MM.1S (cell line): ENCODE measurements around the gene GNG5.
"Not testable (repeated sequence)": the region's sequence is repeated elsewhere in the genome, so short reads cannot be mapped to it uniquely, and the experiment has no call there.

ENCODE experiments used
- DNase-seq: peaks from one replicate; pipeline ENCODE4 v3.0.0-alpha.2; 2015
- H2AFZ ChIP-seq: fragments of 300-600 bp; sonication (generic); 2 replicates; pipeline ENCODE4 v1.6.0; 2016; ENCODE audit warnings: antibody characterized with exemption, low read length
- H3F3A ChIP-seq: fragments of 300-600 bp; sonication (generic); 2 replicates; pipeline ENCODE4 v1.6.1; 2016; ENCODE audit warnings: mild to moderate bottlenecking, antibody characterized with exemption, low read length, moderate library complexity, mixed read lengths; ENCODE audit not compliant: insufficient read depth
- H3K27ac ChIP-seq: fragments of 300-600 bp; sonication (generic); 2 replicates; pipeline ENCODE4 v1.5.1; 2016; ENCODE audit warnings: mild to moderate bottlenecking, low read length
- H3K27me3 ChIP-seq: fragments of 300-600 bp; sonication (generic); replicated peaks from 2 replicates; pipeline ENCODE4 v1.6.0; 2016; ENCODE audit warnings: low read length; ENCODE audit not compliant: insufficient read depth
- H3K36me3 ChIP-seq: fragments of 300-600 bp; sonication (generic); replicated peaks from 2 replicates; pipeline ENCODE4 v1.6.1; 2016; ENCODE audit warnings: mild to moderate bottlenecking, low read length, mixed read lengths; ENCODE audit not compliant: insufficient read depth
- H3K4me1 ChIP-seq: fragments of 300-600 bp; sonication (generic); 2 replicates; pipeline ENCODE4 v1.6.1; 2016; ENCODE audit warnings: low read length, mixed read lengths
- H3K4me2 ChIP-seq: fragments of 300-600 bp; sonication (generic); 2 replicates; pipeline ENCODE4 v1.6.0; 2016; ENCODE audit warnings: low read depth, low read length
- H3K4me3 ChIP-seq: fragments of 300-600 bp; sonication (generic); 2 replicates; pipeline ENCODE4 v1.5.1; 2016; ENCODE audit warnings: low read length, mixed read lengths
- H3K79me2 ChIP-seq: fragments of 300-600 bp; sonication (generic); 2 replicates; pipeline ENCODE4 v1.6.1; 2016; ENCODE audit warnings: mixed run types, low read length, mixed read lengths
- H3K9ac ChIP-seq: fragments of 300-600 bp; sonication (generic); 2 replicates; pipeline ENCODE4 v1.6.1; 2016; ENCODE audit warnings: low read length, mixed read lengths
- H3K9me2 ChIP-seq: fragments of 300-600 bp; sonication (generic); replicated peaks from 2 replicates; pipeline ENCODE4 v1.6.1; 2016; ENCODE audit warnings: mild to moderate bottlenecking, low read length, mixed read lengths; ENCODE audit not compliant: insufficient read depth
- H3K9me3 ChIP-seq: fragments of 300-600 bp; sonication (generic); replicated peaks from 2 replicates; pipeline ENCODE4 v1.6.1; 2016; ENCODE audit warnings: mild to moderate bottlenecking, low read length, mixed read lengths; ENCODE audit not compliant: insufficient read depth
- H4K20me1 ChIP-seq: fragments of 300-600 bp; sonication (generic); 2 replicates; pipeline ENCODE4 v1.6.1; 2016; ENCODE audit warnings: mild to moderate bottlenecking, low read length, moderate library complexity, mixed read lengths; ENCODE audit not compliant: insufficient read depth
- EZH2 ChIP-seq: fragments of 300-600 bp; sonication (generic); optimal IDR thresholded peaks from 2 replicates; pipeline ENCODE3; 2017; ENCODE audit warnings: low read depth, mild to moderate bottlenecking, antibody characterized with exemption, low read length, mixed read lengths
- EZH2phosphoT487 ChIP-seq: fragments of 300-600 bp; sonication (generic); IDR thresholded peaks from 2 replicates; pipeline ENCODE4 v1.6.1; 2018; ENCODE audit warnings: antibody characterized with exemption, low read length
- TF ChIP-seq, protein P1 (sequence below): fragments of 300-600 bp; sonication (generic); IDR thresholded peaks from 2 replicates; pipeline ENCODE4 v1.5.1; 2016; ENCODE audit warnings: antibody characterized with exemption, low read length, mixed read lengths

Gene GNG5

DNA sequence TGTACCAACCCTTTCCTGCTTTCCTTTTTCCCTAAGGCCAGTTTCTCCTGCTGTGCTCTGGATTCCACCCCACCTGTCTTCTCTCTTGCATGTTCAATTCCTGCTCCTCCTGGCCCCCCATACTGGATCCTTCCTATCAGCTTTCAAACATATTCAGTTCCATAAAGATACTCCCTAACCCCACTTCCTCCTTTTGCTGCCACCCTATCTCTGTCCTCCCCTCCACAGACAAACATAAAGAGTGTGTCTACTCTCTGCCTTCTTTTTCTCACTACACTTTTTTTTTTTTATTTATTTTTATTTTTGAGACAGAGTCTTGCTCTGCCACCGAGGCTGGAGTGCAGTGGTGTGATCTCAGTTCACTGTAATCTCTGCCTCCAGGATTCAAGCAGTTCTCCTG is 44.3 kb downstream of the GNG5 start:
- Histone ChIP-seq H4K20me1 (no peaks in the 10 kb centered on the region), H3K9me3 (no peaks in the 10 kb centered on the region), H3K4me3 (no peak overlapping the region), H3F3A (no peaks in the 10 kb centered on the region), H3K9ac (no peak overlapping the region), H3K79me2 (no peaks in the 10 kb centered on the region), H2AFZ (no peak overlapping the region), H3K4me2 (no peak overlapping the region), H3K27ac (no peak overlapping the region), H3K36me3 (no peaks in the 10 kb centered on the region), H3K4me1 (no peaks in the 10 kb centered on the region), H3K9me2 (no peaks in the 10 kb centered on the region), H3K27me3 (no peaks in the 10 kb centered on the region)
- DNase-seq, result no peak
- TF ChIP-seq EZH2phosphoT487 (no peak), EZH2 (no peak)
- TF ChIP-seq, protein P1, sequence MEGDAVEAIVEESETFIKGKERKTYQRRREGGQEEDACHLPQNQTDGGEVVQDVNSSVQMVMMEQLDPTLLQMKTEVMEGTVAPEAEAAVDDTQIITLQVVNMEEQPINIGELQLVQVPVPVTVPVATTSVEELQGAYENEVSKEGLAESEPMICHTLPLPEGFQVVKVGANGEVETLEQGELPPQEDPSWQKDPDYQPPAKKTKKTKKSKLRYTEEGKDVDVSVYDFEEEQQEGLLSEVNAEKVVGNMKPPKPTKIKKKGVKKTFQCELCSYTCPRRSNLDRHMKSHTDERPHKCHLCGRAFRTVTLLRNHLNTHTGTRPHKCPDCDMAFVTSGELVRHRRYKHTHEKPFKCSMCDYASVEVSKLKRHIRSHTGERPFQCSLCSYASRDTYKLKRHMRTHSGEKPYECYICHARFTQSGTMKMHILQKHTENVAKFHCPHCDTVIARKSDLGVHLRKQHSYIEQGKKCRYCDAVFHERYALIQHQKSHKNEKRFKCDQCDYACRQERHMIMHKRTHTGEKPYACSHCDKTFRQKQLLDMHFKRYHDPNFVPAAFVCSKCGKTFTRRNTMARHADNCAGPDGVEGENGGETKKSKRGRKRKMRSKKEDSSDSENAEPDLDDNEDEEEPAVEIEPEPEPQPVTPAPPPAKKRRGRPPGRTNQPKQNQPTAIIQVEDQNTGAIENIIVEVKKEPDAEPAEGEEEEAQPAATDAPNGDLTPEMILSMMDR, result no peak

DNA sequence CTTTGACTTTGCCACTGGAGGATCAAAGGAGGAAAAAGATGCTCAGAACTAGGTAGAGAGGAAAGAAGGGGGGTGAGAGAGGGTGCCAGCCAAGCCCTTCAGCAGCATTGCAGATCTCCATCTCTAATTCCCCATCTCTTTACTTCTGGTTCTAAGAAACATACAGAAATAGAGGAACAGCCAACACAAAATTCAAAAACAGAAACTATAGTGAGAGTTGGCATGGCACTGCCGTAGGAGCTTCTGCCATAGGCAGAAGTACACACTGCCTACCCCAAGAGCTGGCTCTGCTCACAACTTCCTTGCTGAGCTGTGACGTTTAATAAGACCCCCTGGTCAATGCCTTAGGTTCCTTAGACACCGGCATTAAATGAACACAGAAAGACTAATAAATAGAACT is 53.9 kb downstream of the GNG5 start:
- Histone ChIP-seq H3K79me2 (no peaks in the 10 kb centered on the region), H3K27ac (no peak overlapping the region)

DNA sequence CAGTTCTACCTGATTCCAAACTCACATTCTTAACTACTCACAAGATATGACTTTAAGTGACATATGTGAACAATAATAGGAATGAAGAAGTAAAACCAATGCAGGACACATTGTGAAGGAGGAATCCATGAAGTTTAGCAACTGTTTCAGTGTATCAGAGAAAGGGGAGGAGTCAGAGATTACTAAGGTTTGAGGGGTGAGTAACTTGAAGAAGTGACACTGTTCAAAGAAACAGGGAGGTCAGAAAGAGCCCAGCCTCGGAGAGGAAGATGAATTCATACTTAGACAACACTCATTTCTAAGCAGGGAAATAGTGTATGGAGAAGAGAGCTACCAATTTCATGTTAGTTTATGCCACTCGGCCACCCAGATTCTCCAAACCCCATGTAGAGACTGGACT is 55.5 kb downstream of the GNG5 start:
- H2AFZ ChIP-seq, result no peak overlapping the region
- no peak overlapping the region for H3K4me2 ChIP-seq
- DNase-seq, result no peak
- H3K27me3 ChIP-seq, result no peaks in the 10 kb centered on the region
- no peaks in the 10 kb centered on the region for H3K9me2 ChIP-seq
- H4K20me1 ChIP-seq, result no peaks in the 10 kb centered on the region
- H3K79me2 ChIP-seq, result no peaks in the 10 kb centered on the region
- H3K4me1 ChIP-seq, result no peaks in the 10 kb centered on the region
- no peak overlapping the region for H3K9ac ChIP-seq
- no peaks in the 10 kb centered on the region for H3K9me3 ChIP-seq
- H3K36me3 ChIP-seq, result no peaks in the 10 kb centered on the region
- no peaks in the 10 kb centered on the region for H3F3A ChIP-seq
- TF ChIP-seq EZH2phosphoT487 (no peak), EZH2 (no peak)
- TF ChIP-seq, protein P1, result no peak
- no peak overlapping the region for H3K27ac ChIP-seq
- no peak overlapping the region for H3K4me3 ChIP-seq

More for the DNA sequence above, 53.9 kb downstream of the GNG5 start:
- no peak overlapping the region for H3K4me2 ChIP-seq
- H3K36me3 ChIP-seq, result no peaks in the 10 kb centered on the region
- no peak overlapping the region for H2AFZ ChIP-seq
- H3K4me3 ChIP-seq, result no peak overlapping the region
- H3K4me1 ChIP-seq, result no peaks in the 10 kb centered on the region
- H3F3A ChIP-seq, result no peaks in the 10 kb centered on the region
- no peaks in the 10 kb centered on the region for H3K9me2 ChIP-seq
- H3K27me3 ChIP-seq, result no peaks in the 10 kb centered on the region
- no peak for DNase-seq
- no peaks in the 10 kb centered on the region for H3K9me3 ChIP-seq
- TF ChIP-seq EZH2, result no peak
- no peak for TF ChIP-seq EZH2phosphoT487
- TF ChIP-seq, protein P1, result no peak
- no peaks in the 10 kb centered on the region for H4K20me1 ChIP-seq
- H3K9ac ChIP-seq, result no peak overlapping the region

GRCh38 chr1:84448704-84449103 is 57.7 kb downstream of the GNG5 start:
- not testable (repeated sequence) for H3K4me3 ChIP-seq, H3K9ac ChIP-seq, H4K20me1 ChIP-seq, H3F3A ChIP-seq, H3K27ac ChIP-seq, H3K9me3 ChIP-seq, H3K27me3 ChIP-seq, H2AFZ ChIP-seq, H3K9me2 ChIP-seq, H3K36me3 ChIP-seq, H3K4me2 ChIP-seq, H3K4me1 ChIP-seq, DNase-seq, H3K79me2 ChIP-seq
